HG03139 (cell line): ENCODE results near the gene NTMT1.

ENCODE experiments used
- ATAC-seq: cut with Tn5 transposase; IDR thresholded peaks from one replicate; pipeline ENCODE4 v1.9.1; 2021; ENCODE audit not compliant: unreplicated experiment

NTMT1 gene

GRCh38 chr9:129673602-129674001 is 47.6 kb downstream of the NTMT1 start:
- no peak for ATAC-seq

GRCh38 chr9:129674229-129674628 is 48.3 kb downstream of the NTMT1 start:
- ATAC-seq: no peak

DNA sequence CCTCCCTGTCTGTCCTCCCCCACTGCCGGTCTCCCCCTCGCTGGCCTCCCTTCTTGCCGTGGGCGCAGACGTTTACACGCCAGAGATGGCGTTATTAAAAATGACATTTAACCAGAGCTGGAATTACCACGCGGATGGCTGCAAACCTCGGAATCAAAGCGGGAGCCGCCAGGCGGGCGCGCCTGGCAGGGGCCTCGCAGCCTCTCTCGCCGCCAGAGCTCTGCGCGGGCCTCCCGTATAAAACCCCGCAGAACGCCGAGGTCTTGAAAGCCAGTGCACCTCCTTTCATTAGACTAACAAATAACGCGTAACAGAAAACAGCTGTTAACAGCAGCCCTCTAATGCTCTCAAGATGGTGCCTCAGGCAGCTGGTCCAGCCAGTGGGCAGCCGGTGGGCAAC is 49.7 kb downstream of the NTMT1 start:
- no peak for ATAC-seq

- ATAC-seq: no peak
These were observed 50.3 kb downstream of the NTMT1 start for GRCh38 chr9:129676287-129676686.

GRCh38 chr9:129676975-129677374 is 51.0 kb downstream of the NTMT1 start:
- no peak for ATAC-seq

- ATAC-seq: no peak
These were observed 51.5 kb downstream of the NTMT1 start for GRCh38 chr9:129677456-129677855.

DNA sequence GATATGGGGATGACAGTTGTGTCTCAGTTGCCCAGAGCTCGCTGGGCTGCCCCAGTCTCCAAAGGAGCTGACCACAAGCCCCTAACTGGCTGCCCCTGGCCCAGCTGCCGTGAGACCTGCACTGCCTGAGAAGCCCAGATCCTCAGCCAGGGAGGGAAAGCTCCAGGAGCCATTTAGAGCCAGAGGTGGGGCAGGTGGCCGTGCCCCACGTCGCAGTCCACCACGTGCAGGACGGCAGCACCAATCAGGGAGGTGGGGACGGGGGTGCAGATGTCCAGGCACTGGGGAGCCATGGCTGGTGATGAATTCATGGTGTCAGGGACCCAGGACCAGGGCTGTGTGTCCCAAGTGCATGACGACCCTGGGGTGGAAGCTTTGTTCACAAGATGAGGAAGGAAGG is 52.9 kb downstream of the NTMT1 start:
- ATAC-seq: no peak

- no peak for ATAC-seq
These were observed 53.6 kb downstream of the NTMT1 start for GRCh38 chr9:129679537-129679936.

GRCh38 chr9:129681924-129682323 is 56.0 kb downstream of the NTMT1 start:
- ATAC-seq: no peak

DNA sequence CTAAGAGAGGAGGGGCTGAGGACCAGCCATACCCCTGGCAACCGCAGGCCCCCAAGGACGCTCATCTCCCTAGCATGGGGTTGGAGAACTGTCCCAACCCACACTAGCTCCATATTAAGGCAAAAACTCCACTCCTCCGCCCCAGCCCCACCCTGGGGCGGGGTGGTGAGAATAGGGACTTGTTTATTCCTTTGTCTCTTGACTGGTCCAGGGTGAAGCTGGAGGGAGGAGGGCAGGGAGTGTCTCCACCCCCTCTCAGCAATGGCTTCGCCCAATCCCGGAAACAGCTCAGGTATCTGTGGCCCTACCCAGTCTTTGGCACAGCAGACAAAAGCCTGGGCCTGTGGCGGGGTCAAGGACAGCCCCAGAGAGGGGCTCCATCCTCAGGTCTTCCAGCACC is 56.4 kb downstream of the NTMT1 start:
- no peak for ATAC-seq

DNA sequence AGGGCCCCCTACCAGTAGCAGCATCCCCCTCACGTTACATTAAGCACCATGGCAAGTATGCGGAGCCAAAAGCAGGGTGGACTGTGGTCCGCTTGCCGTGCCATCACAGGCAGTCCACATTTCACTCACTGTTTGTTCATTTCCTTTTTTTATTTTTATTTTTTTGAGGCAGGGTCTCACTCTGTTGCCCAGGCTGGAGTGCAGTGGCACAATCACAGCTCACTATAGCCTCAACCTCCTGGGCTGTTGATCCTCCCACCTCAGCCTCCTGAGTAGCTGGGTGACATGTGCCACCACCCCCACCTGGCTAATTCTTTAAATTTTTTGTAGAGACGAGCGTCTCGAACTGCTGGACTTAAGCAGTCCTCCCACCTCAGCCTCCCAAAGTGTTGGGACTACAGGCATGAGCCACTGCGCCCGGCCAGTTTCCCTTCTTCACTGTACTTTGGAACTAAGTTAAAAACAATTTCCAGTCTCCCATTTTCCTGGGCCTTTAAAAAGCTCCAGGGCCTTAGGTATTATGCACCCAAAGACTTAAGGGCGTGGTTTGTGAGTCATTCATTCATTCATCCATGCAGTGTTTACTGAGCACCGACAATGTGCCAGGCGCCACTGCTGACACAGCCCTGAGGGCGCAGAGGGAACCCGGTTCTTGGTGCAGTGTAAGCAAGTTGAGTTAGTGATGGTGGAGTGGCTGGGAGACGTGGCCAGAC is 59.4 kb downstream of the NTMT1 start:
- ATAC-seq: no peak
